Breast epithelium (tissue), 3 donors: ENCODE measurements around the gene FFAR1.

Experiments used
- POLR2A ChIP-seq: fragments of 450-650 bp; IDR thresholded peaks from one replicate; pipeline ENCODE4 v1.6.1; 2016; ENCODE audit warnings: antibody characterized with exemption, mild to moderate bottlenecking, moderate library complexity
- POLR2AphosphoS5 ChIP-seq, 3 donors: sonication (generic); formaldehyde crosslinking; IDR thresholded peaks; one replicate each; pipeline ENCODE4 v1.6.1; 2017; ENCODE audit warnings: antibody characterized with exemption in 3 of 3
- TF ChIP-seq, protein P1 (sequence below), 3 donors: fragments of 450-650 bp; IDR thresholded peaks; one replicate each; pipeline ENCODE4 v1.5.1; 2016 to 2017; ENCODE audit warnings: antibody characterized with exemption in 3 of 3, mild to moderate bottlenecking in 3 of 3, moderate library complexity in 3 of 3

GRCh38 chr19:35351411-35352176 lies 3.9 kb downstream of the FFAR1 start:
- TF ChIP-seq, protein P1, sequence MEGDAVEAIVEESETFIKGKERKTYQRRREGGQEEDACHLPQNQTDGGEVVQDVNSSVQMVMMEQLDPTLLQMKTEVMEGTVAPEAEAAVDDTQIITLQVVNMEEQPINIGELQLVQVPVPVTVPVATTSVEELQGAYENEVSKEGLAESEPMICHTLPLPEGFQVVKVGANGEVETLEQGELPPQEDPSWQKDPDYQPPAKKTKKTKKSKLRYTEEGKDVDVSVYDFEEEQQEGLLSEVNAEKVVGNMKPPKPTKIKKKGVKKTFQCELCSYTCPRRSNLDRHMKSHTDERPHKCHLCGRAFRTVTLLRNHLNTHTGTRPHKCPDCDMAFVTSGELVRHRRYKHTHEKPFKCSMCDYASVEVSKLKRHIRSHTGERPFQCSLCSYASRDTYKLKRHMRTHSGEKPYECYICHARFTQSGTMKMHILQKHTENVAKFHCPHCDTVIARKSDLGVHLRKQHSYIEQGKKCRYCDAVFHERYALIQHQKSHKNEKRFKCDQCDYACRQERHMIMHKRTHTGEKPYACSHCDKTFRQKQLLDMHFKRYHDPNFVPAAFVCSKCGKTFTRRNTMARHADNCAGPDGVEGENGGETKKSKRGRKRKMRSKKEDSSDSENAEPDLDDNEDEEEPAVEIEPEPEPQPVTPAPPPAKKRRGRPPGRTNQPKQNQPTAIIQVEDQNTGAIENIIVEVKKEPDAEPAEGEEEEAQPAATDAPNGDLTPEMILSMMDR (IDR thresholded peaks at IDR 0.05), result no peak
- TF ChIP-seq POLR2A, result no peak
- no peak for TF ChIP-seq POLR2AphosphoS5 (IDR thresholded peaks at IDR 0.05)
